Suppressor macrophage treated with lipopolysaccharide for 4 hours (primary cell): Measurements from ENCODE around the gene PCSK2.

Experiments used
- DNase-seq: peaks from one replicate; pipeline ENCODE4 v3.0.0-alpha.2; 2020

PCSK2 gene

GRCh38 chr20:17510548-17510947, 283.7 kb downstream of the PCSK2 start:
- DNase-seq = no peak

GRCh38 chr20:17511401-17511800, 284.6 kb downstream of the PCSK2 start:
- DNase-seq = no peak

GRCh38 chr20:17513939-17514338, 287.1 kb downstream of the PCSK2 start:
- no peak for DNase-seq

- no peak for DNase-seq
Measured at GRCh38 chr20:17515053-17515452, 288.2 kb downstream of the PCSK2 start.

GRCh38 chr20:17518339-17519052, 291.7 kb downstream of the PCSK2 start:
- DNase-seq = peak; percentile 78

- no peak for DNase-seq
Measured at GRCh38 chr20:17519606-17520285, 292.9 kb downstream of the PCSK2 start.

GRCh38 chr20:17520583-17520982, 293.7 kb downstream of the PCSK2 start:
- DNase-seq = no peak

GRCh38 chr20:17522528-17522927, 295.7 kb downstream of the PCSK2 start:
- no peak for DNase-seq

- DNase-seq = no peak
Measured at GRCh38 chr20:17523326-17523725, 296.5 kb downstream of the PCSK2 start.

- DNase-seq = no peak
Measured at GRCh38 chr20:17524560-17524959, 297.7 kb downstream of the PCSK2 start.

GRCh38 chr20:17525132-17525531, 298.3 kb downstream of the PCSK2 start:
- no peak for DNase-seq

- no peak for DNase-seq
Measured at GRCh38 chr20:17525650-17526049, 298.8 kb downstream of the PCSK2 start.

GRCh38 chr20:17529586-17529985, 302.7 kb downstream of the PCSK2 start:
- no peak for DNase-seq

GRCh38 chr20:17530153-17530552, 303.3 kb downstream of the PCSK2 start:
- no peak for DNase-seq

- DNase-seq = peak; percentile 35
Measured at GRCh38 chr20:17530716-17531664, 304.1 kb downstream of the PCSK2 start, which contains the start of gene BFSP1. BFSP1 (minus strand) TSS chr20:17531379; CDS start chr20:17531329, 50 bp downstream.

- DNase-seq = no peak
Measured at GRCh38 chr20:17531665-17532025, 304.8 kb downstream of the PCSK2 start.

GRCh38 chr20:17533396-17533795, 306.6 kb downstream of the PCSK2 start:
- peak; percentile 37 for DNase-seq

- DNase-seq = no peak
Measured at GRCh38 chr20:17534077-17534476, 307.2 kb downstream of the PCSK2 start.
